H1 (cell line): ENCODE measurements around the gene SEC14L5. TPM values are rescaled to one million over a fixed set of nuclear protein-coding genes. Genes with fewer than 3 reads are reported as not detected.
A peak's percentile ranks its signal among the peaks of the same experiment; 100 is the strongest.

Experiments
- CTCF ChIA-PET: fragments of 300-600 bp; sonication (Branson Sonifier 250); formaldehyde crosslinking; loops from one replicate; lab custom pipeline; 2021; ENCODE audit not compliant: partially characterized antibody; lab: Charles Lee
- POLR2A ChIA-PET: fragments of 300-600 bp; sonication (Branson Sonifier 250); formaldehyde crosslinking; loops from one replicate; lab custom pipeline; 2021; ENCODE audit warnings: inconsistent platforms; ENCODE audit not compliant: partially characterized antibody; lab: Charles Lee
- DNase-seq, 2 experiments: peaks; one replicate each; pipeline versions ENCODE4 v3.0.0 to v3.0.0-alpha.2; 2010 to 2022; ENCODE audit warnings: low spot score in 2 of 2, low read depth in 1 of 2, mixed read lengths in 1 of 2
- FAIRE-seq: peaks from 2 replicates; lab custom pipeline; 2011; peaks lifted over from hg19 to GRCh38; lab: Jason Lieb, UNC
- H2AFZ ChIP-seq: 2 replicates; pipeline ENCODE4 v1.8.1; 2012; ENCODE audit warnings: low read length, inconsistent platforms
- H2AK5ac ChIP-seq: 2 replicates; pipeline ENCODE4 v1.6.1; 2013; ENCODE audit warnings: low read depth, low read length
- H2BK120ac ChIP-seq: replicated peaks from 2 replicates; pipeline ENCODE3; 2013; ENCODE audit warnings: low read depth, low read length, inconsistent platforms
- H2BK12ac ChIP-seq: 2 replicates; pipeline ENCODE4 v1.6.1; 2013; ENCODE audit warnings: low read depth, low read length
- H2BK15ac ChIP-seq: 2 replicates; pipeline ENCODE4 v1.6.1; 2013; ENCODE audit warnings: low read length
- H2BK20ac ChIP-seq: 2 replicates; pipeline ENCODE4 v1.6.1; 2013; ENCODE audit warnings: low read length
- H2BK5ac ChIP-seq: 2 replicates; pipeline ENCODE4 v1.6.1; 2013; ENCODE audit warnings: low read depth, low read length
- H3K14ac ChIP-seq: 2 replicates; pipeline ENCODE4 v1.6.1; 2013; ENCODE audit warnings: inconsistent platforms; ENCODE audit not compliant: insufficient read length
- H3K18ac ChIP-seq: 2 replicates; pipeline ENCODE4 v1.6.1; 2013; ENCODE audit warnings: low read length; ENCODE audit errors: extremely low read depth
- H3K23ac ChIP-seq: 2 replicates; pipeline ENCODE4 v1.6.1; 2013; ENCODE audit warnings: inconsistent platforms; ENCODE audit not compliant: insufficient read length
- H3K23me2 ChIP-seq: 2 replicates; pipeline ENCODE4 v1.6.1; 2013; ENCODE audit warnings: low read depth, low read length
- H3K27ac ChIP-seq: 2 replicates; pipeline ENCODE4 v1.6.1; 2011; ENCODE audit warnings: low read depth, low read length, inconsistent platforms
- H3K27me3 ChIP-seq, 4 experiments: replicated peaks in 1 of 4; 1 replicate in 1 of 4; 2 replicates in 3 of 4; pipeline versions ENCODE4 v1.6.1 to v1.8.1; 2011 to 2013; ENCODE audit warnings: low read length in 3 of 4, mild to moderate bottlenecking in 3 of 4, inconsistent platforms in 2 of 4, mixed read lengths in 2 of 4, moderate library complexity in 1 of 4; ENCODE audit not compliant: control insufficient read depth in 3 of 4, insufficient read depth in 3 of 4; ENCODE audit errors: extremely low read depth in 1 of 4
- H3K36me3 ChIP-seq, 4 experiments: 2 replicates each; pipeline versions ENCODE4 v1.6.1 to v1.8.1; 2011 to 2013; ENCODE audit warnings: mild to moderate bottlenecking in 4 of 4, low read length in 3 of 4, moderate library complexity in 2 of 4, control low read depth in 1 of 4, inconsistent platforms in 1 of 4; ENCODE audit not compliant: insufficient read depth in 4 of 4, control insufficient read depth in 2 of 4
- H3K4ac ChIP-seq: replicated peaks from 2 replicates; pipeline ENCODE3; 2013; ENCODE audit warnings: low read length, low read depth, mixed read lengths, inconsistent platforms; ENCODE audit not compliant: insufficient read length
- H3K4me1 ChIP-seq, 4 experiments: replicated peaks in 1 of 4; 1 replicate in 1 of 4; 2 replicates in 3 of 4; pipeline versions ENCODE4 v1.6.1 to v1.8.1; 2011 to 2013; ENCODE audit warnings: low read length in 3 of 4, inconsistent platforms in 2 of 4, mixed read lengths in 1 of 4; ENCODE audit not compliant: insufficient read depth in 4 of 4, control insufficient read depth in 3 of 4
- H3K4me2 ChIP-seq, 2 experiments: 2 replicates each; pipeline versions ENCODE4 v1.6.1 to v1.8.1; 2011 to 2013; ENCODE audit warnings: low read depth in 2 of 2, low read length in 2 of 2, control low read depth in 1 of 2, inconsistent platforms in 1 of 2, mild to moderate bottlenecking in 1 of 2; ENCODE audit not compliant: insufficient read depth in 1 of 2
- H3K4me3 ChIP-seq, 4 experiments: fragments of 200-600, 300-600 bp in 1 of 4; sonication (generic), shearing (Covaris generic), sonication (Bioruptor Twin) in 1 of 4; 2 replicates each; pipeline versions ENCODE4 v1.5.1 to v1.8.1; 2011 to 2016; ENCODE audit warnings: low read length in 4 of 4, low read depth in 3 of 4, control low read depth in 2 of 4, inconsistent platforms in 2 of 4, mild to moderate bottlenecking in 2 of 4, mixed read lengths in 1 of 4, moderate library complexity in 1 of 4; ENCODE audit not compliant: insufficient read depth in 2 of 4; ENCODE audit errors: extremely low read depth in 1 of 4
- H3K56ac ChIP-seq: replicated peaks from 2 replicates; pipeline ENCODE3; 2013; ENCODE audit warnings: low read depth, mild to moderate bottlenecking, mixed read lengths, low read length, inconsistent platforms; ENCODE audit not compliant: insufficient read length
- H3K79me1 ChIP-seq: 2 replicates; pipeline ENCODE4 v1.6.1; 2013; ENCODE audit warnings: low read depth, low read length, control low read depth
- H3K79me2 ChIP-seq, 2 experiments: 2 replicates each; pipeline versions ENCODE4 v1.6.1 to v1.8.1; 2012 to 2013; ENCODE audit warnings: low read length in 2 of 2, mild to moderate bottlenecking in 2 of 2, inconsistent platforms in 1 of 2; ENCODE audit not compliant: insufficient read depth in 2 of 2, control insufficient read depth in 1 of 2
- H3K9ac ChIP-seq, 4 experiments: replicated peaks in 1 of 4; 1 replicate in 1 of 4; 2 replicates in 3 of 4; pipeline versions ENCODE4 v1.6.1 to v1.8.1; 2011 to 2013; ENCODE audit warnings: low read depth in 3 of 4, low read length in 3 of 4, control low read depth in 2 of 4, mild to moderate bottlenecking in 2 of 4, moderate library complexity in 2 of 4, inconsistent platforms in 1 of 4; ENCODE audit errors: extremely low read depth in 1 of 4
- H3K9me3 ChIP-seq, 2 experiments: 2 replicates each; pipeline versions ENCODE4 v1.6.1 to v1.8.1; 2012 to 2013; ENCODE audit warnings: mild to moderate bottlenecking in 2 of 2, moderate library complexity in 2 of 2, control low read depth in 1 of 2, inconsistent platforms in 1 of 2, low read depth in 1 of 2, low read length in 1 of 2, mixed read lengths in 1 of 2; ENCODE audit not compliant: insufficient read depth in 2 of 2
- H4K20me1 ChIP-seq, 2 experiments: replicated peaks in 1 of 2; 2 replicates each; pipeline versions ENCODE3 to v1.8.1; 2011 to 2013; ENCODE audit warnings: inconsistent platforms in 2 of 2, low read length in 2 of 2, mild to moderate bottlenecking in 1 of 2; ENCODE audit not compliant: insufficient read depth in 2 of 2, control insufficient read depth in 1 of 2
- H4K5ac ChIP-seq: 2 replicates; pipeline ENCODE4 v1.6.1; 2013; ENCODE audit warnings: low read length, low read depth, mixed read lengths, inconsistent platforms; ENCODE audit not compliant: insufficient read length
- H4K8ac ChIP-seq: 2 replicates; pipeline ENCODE4 v1.8.0; 2013; ENCODE audit warnings: mild to moderate bottlenecking, moderate library complexity, low read length, inconsistent platforms; ENCODE audit not compliant: insufficient read depth; ENCODE audit errors: extremely low read depth
- H4K91ac ChIP-seq: replicated peaks from 2 replicates; pipeline ENCODE3; 2013; ENCODE audit warnings: low read length, mixed read lengths, inconsistent platforms; ENCODE audit not compliant: insufficient read length
- CEBPB ChIP-seq: IDR thresholded peaks from 2 replicates; pipeline ENCODE4 v1.6.1; 2012; ENCODE audit warnings: low read depth, low read length
- EP300 ChIP-seq, 2 experiments: IDR thresholded peaks; 1 replicate in 1 of 2; 2 replicates in 1 of 2; pipeline ENCODE4 v1.6.1; 2011 to 2012; ENCODE audit warnings: low read depth in 2 of 2, low read length in 2 of 2, mild to moderate bottlenecking in 2 of 2, borderline replicate concordance in 1 of 2, inconsistent platforms in 1 of 2, moderate library complexity in 1 of 2
- NRF1 ChIP-seq: IDR thresholded peaks from 2 replicates; pipeline ENCODE4 v1.6.1; 2011; ENCODE audit warnings: mild to moderate bottlenecking, low read depth, low read length, improper control_type of control experiment
- POU5F1 ChIP-seq: IDR thresholded peaks from 2 replicates; pipeline ENCODE4 v1.6.1; 2011; ENCODE audit warnings: low read depth, mild to moderate bottlenecking, low read length, moderate library complexity
- SIRT6 ChIP-seq: IDR thresholded peaks from one replicate; pipeline ENCODE4 v1.7.1; 2012; ENCODE audit warnings: low read length, inconsistent platforms
- SRF ChIP-seq: IDR thresholded peaks from 2 replicates; pipeline ENCODE4 v1.6.1; 2011; ENCODE audit warnings: mild to moderate bottlenecking, low read depth, low read length, moderate library complexity
- polyA plus RNA-seq, 7 experiments: library from polyadenylated mRNA; depleted of rRNA in 3 of 7; stranded (reverse) in 5 of 7; unstranded in 2 of 7; fragments of >200 nt in 5 of 7; fragments of 200-250 nt in 2 of 7; gene quantifications; 1 replicate in 5 of 7; 2 replicates in 1 of 7; 4 replicates in 1 of 7; pipeline versions ENCODE4 v1.2.1 to v1.2.3, GENCODE V29; 2011 to 2013; ENCODE audit warnings: missing spikeins in 2 of 7, mixed read lengths in 2 of 7
- total RNA-seq: library from RNA; stranded (reverse); fragmentation: NEBNext Ultra II Directional; extraction: Animal tissue kit (Norgen Biotek cat#: 25700); gene quantifications from 2 replicates; pipeline ENCODE4 v1.2.1, GENCODE V29; 2021

Gene SEC14L5
- total and polyA plus RNA-seq, 2 of the 8 experiments (the other 6 are each of a cell fraction or from before 2014, with no cell fraction given): 1.9 to 3.0 TPM

DNA sequence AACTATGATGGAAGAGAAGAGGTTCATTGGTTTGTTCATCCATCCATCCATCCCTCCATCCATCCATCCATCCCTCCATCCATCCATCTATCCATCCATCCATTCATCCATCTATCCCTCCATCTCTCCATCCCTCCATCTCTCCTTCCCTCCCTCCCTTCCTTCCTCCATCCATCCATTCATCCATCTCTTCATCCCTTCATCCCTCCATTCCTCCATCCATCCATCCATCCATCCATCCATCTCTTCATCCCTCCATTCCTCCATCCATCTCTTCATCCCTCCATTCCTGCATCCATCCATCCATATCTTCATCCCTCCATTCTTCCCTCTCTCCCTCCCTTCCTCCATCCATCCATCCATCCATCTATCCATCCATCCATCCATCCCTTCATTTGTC is 11.2 kb upstream of the SEC14L5 start:
- Histone ChIP-seq H3K27ac (no peak overlapping the region), H2BK120ac (no peak overlapping the region), H3K79me1 (no peaks in the 10 kb centered on the region), H3K4ac (peak overlapping the region; percentile 69), H3K36me3 (no peaks in the 10 kb centered on the region), H2AFZ (no peak overlapping the region), H2BK5ac (no peak overlapping the region), H4K5ac (no peak overlapping the region), H3K4me3 (no peak overlapping the region), H4K20me1 (no peaks in the 10 kb centered on the region), H2BK12ac (peak overlapping the region; percentile 84; the same call in 1 of the 2 replicates), H3K14ac (no peak overlapping the region), H3K9me3 (no peaks in the 10 kb centered on the region), H3K4me1 (peaks cover 20 to 40% (median 31%) of the 10 kb centered on the region in 4 experiments), H4K91ac (peak overlapping the region; percentile 45), H2BK15ac (0 out of 2 replicates have a peak overlapping the region, but pooled peaks have one; percentile 5), H3K79me2 (no peaks in the 10 kb centered on the region), H3K27me3 (no peaks in the 10 kb centered on the region)
- DNase-seq (no peak), FAIRE-seq (no peak)
- POLR2A ChIA-PET: interaction anchor here (1.1 to 1.4 kb wide), 3 partner anchors 9 to 46 kb away, joined by 3 to 6 read pairs (median 3); no protein-coding TSS in a partner anchor
- CTCF ChIA-PET: interaction anchor here (0.9 to 1.3 kb wide), 2 partner anchors 10 kb away, joined by 4 to 6 read pairs; partner anchors contain the start of gene PPL
- TF ChIP-seq CEBPB (no peak), EP300 (IDR thresholded peaks at IDR 0.05; ENCODE audit: borderline replicate concordance in 1 of 2, low read depth in 2 of 2, low read length in 2 of 2) (no peak), POU5F1 (no peak), SIRT6 (no peak), NRF1 (no peak), SRF (no peak)
- TF ChIP-seq, all 59 proteins: peak for 0
- H3K4me2 ChIP-seq: no peak overlapping the region
- peak overlapping the region; percentile 89; the same call in 1 of the 2 replicates for H2BK20ac ChIP-seq
- H3K18ac ChIP-seq: no peak overlapping the region
- H2AK5ac ChIP-seq: peak overlapping the region; percentile 96
- no peak overlapping the region for H4K8ac ChIP-seq
- peaks cover 8% of the 10 kb centered on the region; the same call in 1 of the 2 replicates for H3K23me2 ChIP-seq
- H3K9ac ChIP-seq: no peak overlapping the region; a peak in 1 of 7 replicates
- no peak overlapping the region for H3K56ac ChIP-seq
- H3K23ac ChIP-seq: no peak overlapping the region
